NCI-H748 (cell line): ENCODE measurements around the gene MYH9.

Experiments used
- DNase-seq: peaks from one replicate; lab custom pipeline; 2025; ENCODE audit not compliant: unreplicated experiment; lab: John Stamatoyannopoulos, UW

MYH9 gene

GRCh38 chr22:36351921-36352802 lies 35.6 kb downstream of the MYH9 start:
- no peak for DNase-seq

GRCh38 chr22:36350751-36351594 lies 36.8 kb downstream of the MYH9 start:
- DNase-seq, result no peak

GRCh38 chr22:36349726-36350125 lies 38.0 kb downstream of the MYH9 start:
- DNase-seq, result no peak

- no peak for DNase-seq
These were observed 39.0 kb downstream of the MYH9 start for GRCh38 chr22:36348760-36349159.

GRCh38 chr22:36347094-36347493 lies 40.7 kb downstream of the MYH9 start:
- DNase-seq, result no peak

GRCh38 chr22:36344106-36344827 lies 43.5 kb downstream of the MYH9 start:
- no peak for DNase-seq

- no peak for DNase-seq
These were observed 44.1 kb downstream of the MYH9 start for GRCh38 chr22:36343720-36344105.

- no peak for DNase-seq
These were observed 44.6 kb downstream of the MYH9 start for GRCh38 chr22:36343070-36343719.

- no peak for DNase-seq
These were observed 46.1 kb downstream of the MYH9 start for GRCh38 chr22:36341640-36342041.

GRCh38 chr22:36340621-36341020 lies 47.1 kb downstream of the MYH9 start:
- no peak for DNase-seq

- no peak for DNase-seq
These were observed 48.3 kb downstream of the MYH9 start for GRCh38 chr22:36339171-36340065.

GRCh38 chr22:36337365-36338130 lies 50.2 kb downstream of the MYH9 start:
- DNase-seq, result no peak

- no peak for DNase-seq
These were observed 51.3 kb downstream of the MYH9 start for GRCh38 chr22:36336246-36337182.

- DNase-seq, result no peak
These were observed 52.1 kb downstream of the MYH9 start for GRCh38 chr22:36335621-36336020.

GRCh38 chr22:36334821-36335603 lies 52.8 kb downstream of the MYH9 start:
- no peak for DNase-seq

GRCh38 chr22:36334081-36334820 lies 53.5 kb downstream of the MYH9 start:
- no peak for DNase-seq

- no peak for DNase-seq
These were observed 54.1 kb downstream of the MYH9 start for GRCh38 chr22:36333644-36334043.
